HEK293T (cell line): ENCODE results near the gene VDR.

Experiments used
- CTCF ChIA-PET: fragments of 350-600 bp; formaldehyde crosslinking; extraction: SDS; loops from one replicate; lab custom pipeline; 2021; ENCODE audit warnings: antibody characterized with exemption, inconsistent platforms; lab: Yijun Ruan, JAX
- POLR2A ChIA-PET: fragments of 350-600 bp; formaldehyde crosslinking; extraction: SDS; loops from one replicate; lab custom pipeline; 2020; ENCODE audit warnings: antibody characterized with exemption, inconsistent platforms; lab: Yijun Ruan, JAX
- DNase-seq: peaks from one replicate; pipeline ENCODE4 v3.0.0; 2012; ENCODE audit warnings: mixed read lengths; ENCODE audit errors: extremely low spot score
- ARNT ChIP-seq: fragments of 450-650 bp; IDR thresholded peaks from 2 replicates; pipeline ENCODE4 v1.6.1; 2017; ENCODE audit warnings: mild to moderate bottlenecking
- BHLHE40 ChIP-seq: fragments of 450-650 bp; IDR thresholded peaks from 2 replicates; pipeline ENCODE4 v1.6.1; 2016; ENCODE audit warnings: mild to moderate bottlenecking, moderate library complexity, borderline replicate concordance
- CTBP1 ChIP-seq: fragments of 450-650 bp; IDR thresholded peaks from 2 replicates; pipeline ENCODE4 v1.6.1; 2016; ENCODE audit warnings: borderline replicate concordance
- ELF4 ChIP-seq: fragments of 450-650 bp; IDR thresholded peaks from 2 replicates; pipeline ENCODE4 v1.6.1; 2017; ENCODE audit warnings: antibody characterized with exemption
- FOXA1 ChIP-seq: fragments of 450-650 bp; IDR thresholded peaks from 2 replicates; pipeline ENCODE4 v1.6.1; 2016; ENCODE audit warnings: mild to moderate bottlenecking
- FOXK2 ChIP-seq: fragments of 450-650 bp; IDR thresholded peaks from 2 replicates; pipeline ENCODE4 v1.6.1; 2016; ENCODE audit warnings: mild to moderate bottlenecking
- FOXM1 ChIP-seq: fragments of 450-650 bp; IDR thresholded peaks from 2 replicates; pipeline ENCODE4 v1.6.1; 2017; ENCODE audit warnings: mild to moderate bottlenecking, borderline replicate concordance
- HDGF ChIP-seq: fragments of 450-650 bp; IDR thresholded peaks from 2 replicates; pipeline ENCODE4 v1.6.1; 2017; ENCODE audit warnings: antibody characterized with exemption, borderline replicate concordance
- L3MBTL2 ChIP-seq: fragments of 450-650 bp; conservative IDR thresholded peaks from 2 replicates; pipeline ENCODE4 v1.6.1; 2016; ENCODE audit warnings: mild to moderate bottlenecking
- LEF1 ChIP-seq: fragments of 450-650 bp; IDR thresholded peaks from 2 replicates; pipeline ENCODE4 v1.6.1; 2017; ENCODE audit warnings: mild to moderate bottlenecking, borderline replicate concordance
- NFRKB ChIP-seq: fragments of 450-650 bp; IDR thresholded peaks from 2 replicates; pipeline ENCODE4 v1.6.1; 2016; ENCODE audit warnings: mild to moderate bottlenecking, moderate library complexity
- SP1 ChIP-seq: fragments of 450-650 bp; IDR thresholded peaks from 2 replicates; pipeline ENCODE4 v1.6.1; 2017
- SUZ12 ChIP-seq: fragments of 450-650 bp; IDR thresholded peaks from 2 replicates; pipeline ENCODE4 v1.6.1; 2016; ENCODE audit warnings: mild to moderate bottlenecking
- TARDBP ChIP-seq: fragments of 450-650 bp; IDR thresholded peaks from 2 replicates; pipeline ENCODE4 v1.6.1; 2016
- ZNF384 ChIP-seq: fragments of 450-650 bp; IDR thresholded peaks from 2 replicates; pipeline ENCODE4 v1.6.1; 2016
- TF ChIP-seq, protein P1 (sequence below): fragments of 450-650 bp; IDR thresholded peaks from 2 replicates; pipeline ENCODE4 v1.6.1; 2016

VDR gene

DNA sequence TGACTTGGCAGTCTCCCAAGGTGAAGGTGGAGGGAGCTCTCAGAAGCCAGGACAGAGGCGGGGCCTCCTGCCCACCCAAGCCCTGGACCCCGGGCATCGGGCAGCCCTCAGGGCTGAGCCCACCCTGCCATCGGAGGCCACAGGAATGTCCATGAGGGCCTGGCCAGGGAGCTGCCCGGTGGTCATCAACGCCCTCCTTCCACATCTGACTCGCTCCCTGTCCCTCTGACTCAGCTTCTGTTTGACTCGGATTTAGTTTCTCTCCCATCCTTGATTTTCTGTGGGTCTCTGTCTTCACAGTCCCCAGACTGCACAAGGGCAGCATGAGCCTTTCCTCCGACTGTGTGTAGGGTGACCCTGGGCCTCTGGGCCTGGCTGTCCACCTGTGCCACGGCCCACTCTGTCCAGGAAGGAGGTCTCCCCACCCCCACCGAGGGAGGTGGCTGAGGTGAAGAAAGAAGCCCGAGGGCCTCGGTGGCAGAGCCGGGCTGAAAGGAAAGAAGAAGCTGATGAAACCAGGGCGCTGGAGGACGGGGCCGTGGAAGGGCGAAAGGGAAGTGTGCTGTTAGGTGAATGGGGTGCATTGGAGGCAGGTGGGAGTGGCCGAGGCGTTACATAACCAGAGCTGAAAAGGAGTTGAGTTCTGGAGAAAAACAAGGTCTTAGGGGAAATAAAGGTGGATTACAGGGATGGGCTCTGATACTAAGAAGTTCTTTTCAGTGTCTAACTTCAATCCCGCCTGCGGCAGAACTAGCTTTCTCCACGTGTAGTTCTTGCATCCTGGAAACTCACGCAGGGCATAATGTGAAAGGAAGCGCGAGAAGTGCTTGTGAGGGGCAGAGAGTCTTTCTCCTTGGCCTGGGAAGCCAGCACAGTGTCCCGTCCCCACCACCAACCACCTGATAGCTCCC is 41.9 kb upstream of the VDR start:
- no peak for TF ChIP-seq ZNF384
- TF ChIP-seq TARDBP = no peak
- no peak for TF ChIP-seq CTBP1
- TF ChIP-seq ARNT = no peak
- TF ChIP-seq LEF1 = no peak
- TF ChIP-seq SUZ12 = no peak
- TF ChIP-seq FOXA1 = no peak
- TF ChIP-seq FOXK2 = no peak
- no peak for TF ChIP-seq L3MBTL2
- TF ChIP-seq, protein P1, sequence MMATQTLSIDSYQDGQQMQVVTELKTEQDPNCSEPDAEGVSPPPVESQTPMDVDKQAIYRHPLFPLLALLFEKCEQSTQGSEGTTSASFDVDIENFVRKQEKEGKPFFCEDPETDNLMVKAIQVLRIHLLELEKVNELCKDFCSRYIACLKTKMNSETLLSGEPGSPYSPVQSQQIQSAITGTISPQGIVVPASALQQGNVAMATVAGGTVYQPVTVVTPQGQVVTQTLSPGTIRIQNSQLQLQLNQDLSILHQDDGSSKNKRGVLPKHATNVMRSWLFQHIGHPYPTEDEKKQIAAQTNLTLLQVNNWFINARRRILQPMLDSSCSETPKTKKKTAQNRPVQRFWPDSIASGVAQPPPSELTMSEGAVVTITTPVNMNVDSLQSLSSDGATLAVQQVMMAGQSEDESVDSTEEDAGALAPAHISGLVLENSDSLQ = no peak
- no peak for TF ChIP-seq HDGF
- TF ChIP-seq ELF4 = no peak
- no peak for TF ChIP-seq SP1
- TF ChIP-seq FOXM1 = no peak
- ChIA-PET CTCF (interaction anchor here (0.5 to 1.2 kb wide), 3 partner anchors 42 to 1322 kb away, joined by 3 to 5 read pairs (median 4); partner anchors contain the start of gene VDR), POLR2A (interaction anchor here (0.8 to 2.2 kb wide), 2 partner anchors 42 to 172 kb away, joined by 3 to 7 read pairs; partner anchors contain the start of genes PFKM and VDR)
- DNase-seq = no peak

DNA sequence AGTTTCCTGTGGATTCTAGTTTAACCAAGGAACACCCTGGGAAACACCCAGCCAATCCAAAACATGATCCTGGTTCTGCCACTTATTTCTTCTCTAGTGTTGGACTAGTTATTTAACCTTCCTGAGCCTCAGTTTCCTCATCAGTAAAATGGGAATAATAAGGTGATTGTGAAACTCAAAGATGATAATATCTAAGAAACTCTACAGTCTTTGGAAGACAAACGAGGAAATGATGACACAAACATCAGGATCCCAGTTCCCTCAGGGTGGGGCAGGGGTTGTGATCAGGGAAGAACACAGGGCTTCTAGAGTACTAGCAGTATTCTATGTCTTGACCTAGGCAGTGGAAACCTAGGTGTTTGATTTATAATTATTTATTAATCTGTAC is 40.5 kb upstream of the VDR start:
- TF ChIP-seq L3MBTL2 (no peak), FOXK2 (no peak), HDGF (no peak), NFRKB (no peak), ARNT (no peak), ZNF384 (no peak), SUZ12 (no peak), TARDBP (no peak), FOXA1 (no peak), ELF4 (no peak), SP1 (no peak), CTBP1 (no peak)
- TF ChIP-seq, protein P1 = no peak
- ChIA-PET CTCF (no interaction called here), POLR2A (interaction anchor here (2.2 kb wide), 1 partner anchor 40 kb away, joined by 7 read pairs; the partner anchor contains the start of gene VDR)
- no peak for DNase-seq

DNA sequence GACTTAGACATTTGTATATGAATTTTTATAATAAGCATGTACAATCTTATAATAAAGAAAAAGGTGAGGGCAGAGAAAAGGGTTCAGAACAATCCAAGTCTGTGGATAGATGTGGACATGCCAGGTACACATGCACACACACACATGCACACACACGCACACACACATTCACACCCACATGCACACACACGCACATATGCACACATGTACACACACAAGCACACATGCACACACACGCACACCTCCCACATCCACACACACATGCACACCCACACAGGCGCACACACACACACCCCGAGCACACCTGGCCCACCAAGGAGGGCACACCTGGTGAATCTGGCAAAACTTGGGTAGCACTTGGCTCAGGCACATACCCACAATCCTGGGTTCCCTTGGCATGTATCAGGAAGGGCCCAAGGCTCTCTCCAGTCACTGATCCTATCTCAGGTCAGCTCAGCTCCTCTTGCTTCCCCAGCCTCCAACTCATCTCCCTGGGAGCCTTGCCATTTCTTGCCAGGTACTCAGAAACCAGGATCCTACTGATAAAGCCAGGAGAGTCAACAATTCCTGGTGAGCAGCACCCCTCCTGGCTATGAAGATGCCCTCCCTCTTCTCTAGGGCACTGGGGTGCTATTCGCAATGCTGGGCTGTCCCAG is 40.0 kb upstream of the VDR start:
- CTCF ChIA-PET = interaction anchor here (0.5 to 0.6 kb wide), 2 partner anchors 9 to 557 kb away, joined by 3 read pairs; no protein-coding TSS in a partner anchor
- POLR2A ChIA-PET = no interaction called here
- DNase-seq = no peak
- TF ChIP-seq ZNF384 (no peak), FOXM1 (no peak), LEF1 (no peak), FOXK2 (no peak), ARNT (no peak), CTBP1 (no peak)
- TF ChIP-seq, protein P1 = no peak

DNA sequence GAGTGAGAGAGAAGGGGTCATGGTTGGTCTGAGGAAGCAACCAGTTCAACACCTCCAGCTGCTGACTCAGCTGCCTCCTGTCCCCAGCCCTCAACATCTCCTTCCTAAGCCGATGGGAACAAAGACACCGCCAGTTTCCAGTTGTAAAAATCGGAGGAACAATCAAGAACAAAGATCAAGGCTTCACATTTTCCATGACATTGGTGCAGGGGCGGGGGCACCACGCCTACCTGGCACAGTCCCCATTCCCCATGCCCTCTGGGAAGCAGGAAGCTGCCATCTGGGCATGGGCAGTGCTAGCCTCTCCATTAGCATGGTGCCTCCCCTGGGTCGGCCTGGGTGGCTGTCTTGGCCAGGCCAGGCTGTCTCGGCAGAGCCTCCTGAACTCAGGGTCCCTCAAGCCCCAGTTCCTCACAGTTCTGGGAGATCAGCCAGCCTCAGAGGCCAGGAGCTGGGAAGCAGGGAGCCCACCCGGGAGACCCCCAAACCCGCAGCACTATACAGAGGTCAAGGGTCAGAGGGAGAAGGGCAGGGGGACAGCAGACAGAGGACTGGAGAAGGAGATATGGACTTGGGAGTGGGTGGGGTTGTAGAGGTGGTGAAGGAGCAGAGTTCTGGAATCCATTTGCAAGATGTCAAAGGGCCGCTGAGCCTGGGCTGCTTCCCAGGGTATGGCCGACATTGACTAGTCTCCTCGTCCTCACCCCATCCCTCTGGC is 39.0 kb upstream of the VDR start:
- CTCF ChIA-PET = interaction anchor here (0.5 to 0.6 kb wide), 2 partner anchors 246 to 558 kb away, joined by 3 read pairs; no protein-coding TSS in a partner anchor
- no peak for DNase-seq
- POLR2A ChIA-PET = no interaction called here
- TF ChIP-seq FOXA1 (no peak), LEF1 (no peak), FOXM1 (no peak), ELF4 (no peak), TARDBP (no peak), HDGF (no peak), FOXK2 (no peak), NFRKB (no peak), SUZ12 (no peak), ZNF384 (no peak), CTBP1 (no peak), L3MBTL2 (no peak), ARNT (no peak), SP1 (no peak), BHLHE40 (no peak)
- TF ChIP-seq, protein P1 = no peak
